ENCODE measurements around the gene SNX8. TPM values are rescaled to one million over a fixed set of nuclear protein-coding genes. Genes with fewer than 3 reads are reported as not detected.

Gene SNX8
- total and polyA plus RNA-seq, 2 of the 13 experiments (the other 11 are each of a cell fraction or from before 2014, with no cell fraction given) = 20.6 to 45.2 TPM

GRCh38 chr7:2354186-2354938 is 40.1 kb upstream of the SNX8 start, which contains the start of gene EIF3B (continued):
- TF ChIP-seq, protein P1, sequence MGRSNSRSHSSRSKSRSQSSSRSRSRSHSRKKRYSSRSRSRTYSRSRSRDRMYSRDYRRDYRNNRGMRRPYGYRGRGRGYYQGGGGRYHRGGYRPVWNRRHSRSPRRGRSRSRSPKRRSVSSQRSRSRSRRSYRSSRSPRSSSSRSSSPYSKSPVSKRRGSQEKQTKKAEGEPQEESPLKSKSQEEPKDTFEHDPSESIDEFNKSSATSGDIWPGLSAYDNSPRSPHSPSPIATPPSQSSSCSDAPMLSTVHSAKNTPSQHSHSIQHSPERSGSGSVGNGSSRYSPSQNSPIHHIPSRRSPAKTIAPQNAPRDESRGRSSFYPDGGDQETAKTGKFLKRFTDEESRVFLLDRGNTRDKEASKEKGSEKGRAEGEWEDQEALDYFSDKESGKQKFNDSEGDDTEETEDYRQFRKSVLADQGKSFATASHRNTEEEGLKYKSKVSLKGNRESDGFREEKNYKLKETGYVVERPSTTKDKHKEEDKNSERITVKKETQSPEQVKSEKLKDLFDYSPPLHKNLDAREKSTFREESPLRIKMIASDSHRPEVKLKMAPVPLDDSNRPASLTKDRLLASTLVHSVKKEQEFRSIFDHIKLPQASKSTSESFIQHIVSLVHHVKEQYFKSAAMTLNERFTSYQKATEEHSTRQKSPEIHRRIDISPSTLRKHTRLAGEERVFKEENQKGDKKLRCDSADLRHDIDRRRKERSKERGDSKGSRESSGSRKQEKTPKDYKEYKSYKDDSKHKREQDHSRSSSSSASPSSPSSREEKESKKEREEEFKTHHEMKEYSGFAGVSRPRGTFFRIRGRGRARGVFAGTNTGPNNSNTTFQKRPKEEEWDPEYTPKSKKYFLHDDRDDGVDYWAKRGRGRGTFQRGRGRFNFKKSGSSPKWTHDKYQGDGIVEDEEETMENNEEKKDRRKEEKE (IDR thresholded peaks at IDR 0.05) = no peak
- TF ChIP-seq PRDM4 (CRISPR knock-in tag; IDR thresholded peaks at IDR 0.05; ENCODE audit: borderline replicate concordance) (no peak), ZNF496 (CRISPR knock-in tag; IDR thresholded peaks at IDR 0.05; ENCODE audit: insufficient replicate concordance) (no peak), THRA (CRISPR knock-in tag; IDR thresholded peaks at IDR 0.05; ENCODE audit: borderline replicate concordance) (no peak; the same call in 1 of the 2 replicates), JARID2 (CRISPR knock-in tag; IDR thresholded peaks at IDR 0.05; ENCODE audit: insufficient replicate concordance) (no peak), REL (CRISPR knock-in tag; conservative IDR thresholded peaks at IDR 0.05) (no peak)
- TF ChIP-seq, protein P2, sequence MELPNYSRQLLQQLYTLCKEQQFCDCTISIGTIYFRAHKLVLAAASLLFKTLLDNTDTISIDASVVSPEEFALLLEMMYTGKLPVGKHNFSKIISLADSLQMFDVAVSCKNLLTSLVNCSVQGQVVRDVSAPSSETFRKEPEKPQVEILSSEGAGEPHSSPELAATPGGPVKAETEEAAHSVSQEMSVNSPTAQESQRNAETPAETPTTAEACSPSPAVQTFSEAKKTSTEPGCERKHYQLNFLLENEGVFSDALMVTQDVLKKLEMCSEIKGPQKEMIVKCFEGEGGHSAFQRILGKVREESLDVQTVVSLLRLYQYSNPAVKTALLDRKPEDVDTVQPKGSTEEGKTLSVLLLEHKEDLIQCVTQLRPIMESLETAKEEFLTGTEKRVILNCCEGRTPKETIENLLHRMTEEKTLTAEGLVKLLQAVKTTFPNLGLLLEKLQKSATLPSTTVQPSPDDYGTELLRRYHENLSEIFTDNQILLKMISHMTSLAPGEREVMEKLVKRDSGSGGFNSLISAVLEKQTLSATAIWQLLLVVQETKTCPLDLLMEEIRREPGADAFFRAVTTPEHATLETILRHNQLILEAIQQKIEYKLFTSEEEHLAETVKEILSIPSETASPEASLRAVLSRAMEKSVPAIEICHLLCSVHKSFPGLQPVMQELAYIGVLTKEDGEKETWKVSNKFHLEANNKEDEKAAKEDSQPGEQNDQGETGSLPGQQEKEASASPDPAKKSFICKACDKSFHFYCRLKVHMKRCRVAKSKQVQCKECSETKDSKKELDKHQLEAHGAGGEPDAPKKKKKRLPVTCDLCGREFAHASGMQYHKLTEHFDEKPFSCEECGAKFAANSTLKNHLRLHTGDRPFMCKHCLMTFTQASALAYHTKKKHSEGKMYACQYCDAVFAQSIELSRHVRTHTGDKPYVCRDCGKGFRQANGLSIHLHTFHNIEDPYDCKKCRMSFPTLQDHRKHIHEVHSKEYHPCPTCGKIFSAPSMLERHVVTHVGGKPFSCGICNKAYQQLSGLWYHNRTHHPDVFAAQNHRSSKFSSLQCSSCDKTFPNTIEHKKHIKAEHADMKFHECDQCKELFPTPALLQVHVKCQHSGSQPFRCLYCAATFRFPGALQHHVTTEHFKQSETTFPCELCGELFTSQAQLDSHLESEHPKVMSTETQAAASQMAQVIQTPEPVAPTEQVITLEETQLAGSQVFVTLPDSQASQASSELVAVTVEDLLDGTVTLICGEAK (IDR thresholded peaks at IDR 0.05) = no peak
- TF ChIP-seq, protein P2 (CRISPR knock-in tag; IDR thresholded peaks at IDR 0.05) = no peak; the same call in 1 of the 2 replicates

Data from HepG2 (cell line).